Head of caudate nucleus (tissue), 42 donors: ENCODE measurements around the gene WNT7B.

Source experiments
- DNase-seq, 42 donors: peaks; one replicate each; pipeline versions ENCODE4 v3.0.0 to v3.0.0-alpha.2; 2020 to 2021; ENCODE audit warnings: mixed read lengths in 7 of 42
- intact Hi-C: fragments of 100-400 bp; cut with DNase I; formaldehyde crosslinking; loops from one replicate; pipeline ENCODE4 v1.15.0; 2022

Gene WNT7B

GRCh38 chr22:45977003-45977411, at the start of gene WNT7B:
Gene WNT7B, minus strand, starts transcription at chr22:45977162. Its CDS starts 408 bp downstream, at chr22:45976754.
- intact Hi-C loops = no loop called here
- no peak for DNase-seq

DNA sequence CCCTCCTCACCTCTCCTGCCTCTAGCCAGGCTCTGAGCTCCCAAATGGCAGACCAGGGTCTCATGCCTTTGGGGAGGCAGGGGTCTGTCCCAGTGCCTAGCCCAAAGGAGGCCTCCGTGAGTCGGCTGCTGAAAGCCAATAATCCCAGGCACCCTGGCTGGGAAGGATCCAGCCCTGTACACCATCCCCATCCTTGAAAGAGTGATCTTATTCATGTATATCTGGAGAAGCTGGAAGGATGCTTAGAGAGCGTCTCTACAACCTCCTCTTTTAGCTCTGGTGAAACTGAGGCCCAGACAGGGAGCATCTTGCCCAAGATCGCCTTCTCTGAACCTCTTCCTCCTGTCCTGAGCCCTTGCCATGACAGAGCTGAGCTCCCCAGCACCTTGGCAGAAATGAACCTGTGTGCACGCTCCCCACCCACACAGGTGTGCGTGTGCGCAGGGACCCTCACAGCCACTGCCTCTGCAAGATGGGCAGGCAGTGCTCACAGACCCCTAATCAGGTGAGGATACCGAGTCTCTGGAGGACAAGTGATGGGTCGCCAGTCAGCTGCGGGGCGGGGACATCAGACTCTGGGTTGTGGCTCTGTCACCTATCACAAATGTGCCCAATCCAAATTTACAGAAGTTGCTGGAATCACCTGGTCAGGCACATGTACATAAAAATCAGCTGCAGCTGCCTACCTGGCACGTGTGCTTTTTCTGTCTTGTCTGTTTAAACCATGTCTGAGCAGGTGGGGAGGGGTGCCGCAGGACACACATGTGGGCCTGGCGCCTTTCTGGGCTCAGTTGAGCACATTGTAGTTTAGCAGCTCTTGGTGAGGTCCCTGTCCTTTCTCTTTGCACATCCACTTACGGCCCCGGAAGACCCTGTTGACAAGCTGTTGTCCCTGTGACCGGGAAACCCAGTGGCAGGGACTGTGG, 49.3 kb upstream of the WNT7B start:
- peak in 7 of 42 donors; percentile 12 to 36 (median 28) for DNase-seq
- intact Hi-C loops = no loop called here

DNA sequence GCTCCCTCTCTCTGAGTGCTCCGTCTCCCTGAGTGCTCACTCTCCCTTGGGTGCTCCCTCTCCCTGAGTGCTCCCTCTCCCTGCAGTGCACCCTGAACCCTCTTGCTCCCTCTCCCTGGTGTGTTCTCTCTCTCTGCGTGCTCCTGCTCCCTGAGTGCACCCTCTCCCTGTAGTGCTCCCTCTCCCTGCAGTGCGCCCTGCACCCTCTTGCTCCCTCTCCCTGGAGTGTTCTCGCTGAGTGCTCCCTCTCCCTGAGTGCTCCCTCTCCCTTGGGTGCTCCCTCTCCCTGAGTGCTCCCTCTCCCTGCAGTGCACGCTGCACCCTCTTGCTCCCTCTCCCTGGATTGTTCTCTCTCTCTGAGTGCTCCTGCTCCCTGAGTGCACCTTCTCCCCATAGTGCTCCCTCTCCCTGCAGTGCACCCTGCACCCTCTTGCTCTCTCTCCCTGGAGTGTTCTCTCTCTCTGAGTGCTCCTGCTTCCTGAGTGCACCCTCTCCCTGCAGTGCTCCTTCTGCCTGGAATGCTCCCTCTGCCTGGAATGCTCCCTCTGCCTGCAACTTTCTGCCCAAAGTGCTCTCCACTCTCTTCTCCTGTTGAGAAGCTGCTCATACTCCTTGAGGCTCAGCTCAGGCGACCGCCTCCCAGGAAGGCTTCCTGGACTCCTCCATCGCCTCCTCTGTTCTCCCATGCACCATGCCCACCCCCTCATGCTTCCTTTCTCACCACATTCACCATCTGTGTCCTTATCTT, 48.4 kb upstream of the WNT7B start:
- peak in 5 of 42 donors; percentile 10 to 30 (median 13) for DNase-seq
- intact Hi-C loops = no loop called here

DNA sequence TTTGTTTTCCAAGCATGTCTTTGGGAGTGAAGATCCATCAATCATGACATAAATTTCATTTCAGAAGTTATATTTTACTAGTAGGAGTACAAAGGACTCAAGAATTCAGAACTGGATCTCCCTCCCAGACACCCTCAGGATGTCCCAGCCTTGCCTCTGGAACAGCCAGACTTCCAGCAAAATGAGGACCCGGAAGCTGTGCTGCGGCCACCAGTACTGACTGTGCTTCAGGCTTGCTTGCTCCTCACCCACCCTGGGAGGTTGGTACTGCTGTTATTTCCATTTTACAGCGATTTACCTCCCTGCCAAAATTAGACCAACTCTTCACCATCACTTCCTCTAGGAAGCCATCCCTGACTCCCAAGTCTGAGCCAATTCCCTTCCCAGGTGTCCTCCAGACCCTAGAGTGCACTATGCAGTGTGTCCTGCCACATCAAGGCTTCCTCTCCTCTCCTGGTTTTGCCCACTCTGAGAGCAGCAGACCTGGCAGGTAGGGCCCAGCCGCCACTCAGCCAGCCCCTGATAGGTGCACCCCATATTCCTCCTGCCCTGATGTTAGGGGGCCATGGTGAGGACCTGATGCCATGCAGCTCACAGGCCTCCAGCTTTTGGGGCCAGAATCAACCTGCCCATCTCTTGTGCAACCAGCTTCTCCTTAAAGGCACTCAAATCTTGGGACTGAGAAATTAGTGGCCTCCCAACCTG, 47.3 kb upstream of the WNT7B start:
- intact Hi-C loops = no loop called here
- DNase-seq = peak in 6 of 42 donors; percentile 6 to 25 (median 12)

DNA sequence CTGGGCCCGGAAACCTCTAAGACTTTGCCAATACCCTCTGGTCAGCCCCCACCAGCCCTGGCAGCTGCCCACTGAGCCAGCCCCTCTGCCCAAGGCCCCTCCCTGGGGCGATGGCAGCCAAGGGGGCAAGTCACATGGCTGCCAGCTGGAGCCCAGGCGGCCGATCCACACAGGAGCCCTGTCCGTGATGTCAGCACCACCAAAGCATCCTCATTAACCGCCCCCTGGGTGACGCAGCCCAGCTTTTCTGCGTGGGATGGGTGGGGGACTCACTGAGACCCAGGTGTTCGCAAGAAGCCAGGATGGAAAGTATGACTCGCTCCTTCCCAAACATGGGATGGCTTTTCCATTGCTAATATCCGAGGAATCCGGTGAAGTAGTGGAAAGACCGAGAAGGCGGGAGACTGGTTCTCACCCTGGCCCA, 46.6 kb upstream of the WNT7B start:
- DNase-seq = peak in 12 of 42 donors; percentile 13 to 51 (median 31)
- intact Hi-C loops = no loop called here

GRCh38 chr22:46022881-46023512, 46.0 kb upstream of the WNT7B start:
- DNase-seq = peak in 3 of 42 donors; percentile 0 to 12 (median 7)

DNA sequence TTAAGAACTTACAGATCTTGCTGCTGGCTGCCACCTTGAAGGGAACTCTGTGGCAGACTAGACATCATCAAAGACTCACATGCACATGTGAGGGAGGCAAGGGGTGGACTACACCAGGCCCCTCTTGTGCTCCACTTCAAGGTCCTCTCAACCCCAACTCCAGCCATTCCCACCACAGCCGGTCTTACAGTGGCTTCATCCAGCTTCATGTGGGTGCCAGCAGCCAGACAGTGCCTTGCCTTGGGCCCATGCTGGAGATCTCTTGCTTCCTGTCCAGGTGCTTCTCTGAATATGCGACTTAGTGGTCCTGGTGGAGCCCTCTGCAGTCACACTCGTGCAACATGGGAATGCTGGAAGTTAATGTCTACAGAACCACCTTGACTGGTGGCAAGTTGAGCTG, 44.6 kb upstream of the WNT7B start:
- DNase-seq = peak in 3 of 42 donors; percentile 2 to 19 (median 6)
- intact Hi-C loops = no loop called here

More at GRCh38 chr22:46022881-46023512, 46.0 kb upstream of the WNT7B start:
- intact Hi-C loops = no loop called here

GRCh38 chr22:46019351-46019750, 42.4 kb upstream of the WNT7B start:
- intact Hi-C loops = no loop called here
- peak in 2 of 42 donors; percentile 2 to 3 for DNase-seq

DNA sequence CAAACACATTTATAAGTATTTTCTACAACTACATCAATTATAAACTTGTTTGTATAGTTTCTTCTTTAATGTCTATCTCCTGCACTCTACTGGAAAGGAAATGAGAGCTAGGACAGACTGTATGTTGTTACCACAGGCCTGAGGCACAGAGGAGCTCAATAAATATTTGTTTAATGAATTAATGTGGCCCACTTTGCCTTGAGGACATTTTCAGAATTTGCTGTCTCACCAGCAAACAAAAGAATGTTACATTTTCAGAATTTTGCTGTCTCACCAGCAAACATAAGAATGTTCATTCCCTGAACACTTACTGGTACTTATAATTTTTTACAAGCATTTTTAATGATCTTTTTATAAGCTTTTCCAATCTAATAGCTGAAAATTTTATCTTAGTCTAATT, 41.9 kb upstream of the WNT7B start:
- DNase-seq = no peak
- intact Hi-C loops = no loop called here

- intact Hi-C loops = no loop called here
- DNase-seq = no peak
Measured at GRCh38 chr22:46017166-46017565, 40.2 kb upstream of the WNT7B start.

- peak; percentile 83 to 98 (median 91) for DNase-seq
- intact Hi-C loops = no loop called here
Measured at GRCh38 chr22:46013460-46014416, 36.8 kb upstream of the WNT7B start.

DNA sequence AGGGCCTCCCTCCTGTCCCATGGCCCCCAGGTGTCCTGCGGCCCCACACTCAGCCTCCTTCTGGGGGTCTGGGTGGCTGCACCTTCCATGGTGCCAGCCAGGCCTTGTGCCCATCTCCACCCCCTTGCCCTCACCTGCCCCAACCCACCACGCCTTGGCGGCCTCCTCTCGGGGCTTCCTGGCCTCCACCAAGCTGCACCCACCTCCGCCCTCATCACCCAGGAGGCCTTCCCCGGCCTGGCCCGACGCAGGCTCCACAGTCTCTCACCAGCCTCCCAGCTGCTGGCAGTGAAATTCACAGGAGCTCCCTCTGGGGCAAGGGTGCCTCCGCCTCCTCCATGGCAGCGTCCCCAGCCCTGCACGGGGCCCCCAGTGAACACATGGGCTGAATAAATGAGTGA, 35.9 kb upstream of the WNT7B start:
- intact Hi-C loops = no loop called here

GRCh38 chr22:46012182-46012880, 35.4 kb upstream of the WNT7B start:
- peak in 2 of 42 donors; percentile 16 to 27 for DNase-seq
- intact Hi-C loops = no loop called here

More for the DNA sequence above, 35.9 kb upstream of the WNT7B start:
- peak in 3 of 42 donors; percentile 29 to 42 (median 34) for DNase-seq

- DNase-seq = peak in 9 of 42 donors; percentile 24 to 65 (median 37)
- intact Hi-C loops = no loop called here
Measured at GRCh38 chr22:46011627-46012181, 34.7 kb upstream of the WNT7B start.

GRCh38 chr22:46010951-46011626, 34.1 kb upstream of the WNT7B start:
- intact Hi-C loops = no loop called here

More at GRCh38 chr22:46010951-46011626, 34.1 kb upstream of the WNT7B start:
- DNase-seq = peak; percentile 51 to 90 (median 78)
